ACC112 (cell line): ENCODE results near the gene KSR1.

Experiments used
- H2AFZ ChIP-seq: fragments of 200-600 bp; sonication (generic); one replicate; pipeline ENCODE4 v1.6.0; 2017; ENCODE audit warnings: antibody characterized with exemption, low read length; ENCODE audit not compliant: unreplicated experiment
- H3K27ac ChIP-seq: fragments of 200-600 bp; sonication (generic); 2 replicates; pipeline ENCODE4 v1.5.1; 2014; ENCODE audit warnings: low read depth, mild to moderate bottlenecking, antibody characterized with exemption, low read length, moderate library complexity
- H3K27me3 ChIP-seq: fragments of 200-600 bp; sonication (generic); 2 replicates; pipeline ENCODE4 v1.6.1; 2014; ENCODE audit warnings: mild to moderate bottlenecking, antibody characterized with exemption, low read length, moderate library complexity, mixed read lengths; ENCODE audit not compliant: insufficient read depth
- H3K36me3 ChIP-seq: fragments of 200-600 bp; sonication (generic); 2 replicates; pipeline ENCODE4 v1.6.1; 2016; ENCODE audit warnings: mild to moderate bottlenecking, antibody characterized with exemption, low read length, moderate library complexity, mixed read lengths; ENCODE audit not compliant: insufficient read depth
- H3K4me1 ChIP-seq: fragments of 200-600 bp; sonication (generic); one replicate; pipeline ENCODE4 v1.6.1; 2016; ENCODE audit warnings: low read length, mixed read lengths; ENCODE audit not compliant: insufficient read depth, unreplicated experiment, control insufficient read depth
- H3K4me3 ChIP-seq: fragments of 200-600 bp; sonication (generic); 2 replicates; pipeline ENCODE4 v1.5.1; 2014; ENCODE audit warnings: mild to moderate bottlenecking, low read depth, low read length
- H3K79me2 ChIP-seq: fragments of 200-600 bp; sonication (generic); one replicate; pipeline ENCODE4 v1.6.0; 2016; ENCODE audit warnings: low read length; ENCODE audit not compliant: control insufficient read depth, unreplicated experiment, insufficient read depth

KSR1 gene

GRCh38 chr17:27504188-27504995 is 48.1 kb downstream of the KSR1 start:
- Histone ChIP-seq H3K27ac (no peak overlapping the region), H3K4me3 (no peak overlapping the region), H3K36me3 (no peaks in the 10 kb centered on the region), H3K4me1 (no peaks in the 10 kb centered on the region), H3K79me2 (no peaks in the 10 kb centered on the region), H2AFZ (no peak overlapping the region), H3K27me3 (no peaks in the 10 kb centered on the region)

GRCh38 chr17:27506348-27507218 is 50.3 kb downstream of the KSR1 start:
- Histone ChIP-seq H3K4me1 (no peaks in the 10 kb centered on the region), H3K27me3 (no peaks in the 10 kb centered on the region), H3K4me3 (no peak overlapping the region), H2AFZ (no peak overlapping the region), H3K79me2 (no peaks in the 10 kb centered on the region), H3K36me3 (no peaks in the 10 kb centered on the region), H3K27ac (no peak overlapping the region)

- no peaks in the 10 kb centered on the region for H3K27me3 ChIP-seq
- H3K27ac ChIP-seq, result no peak overlapping the region
- no peak overlapping the region for H2AFZ ChIP-seq
- H3K4me1 ChIP-seq, result no peaks in the 10 kb centered on the region
- H3K4me3 ChIP-seq, result no peak overlapping the region
- no peaks in the 10 kb centered on the region for H3K79me2 ChIP-seq
- H3K36me3 ChIP-seq, result no peaks in the 10 kb centered on the region
These were observed 55.1 kb downstream of the KSR1 start for GRCh38 chr17:27511168-27511883.

- H3K27ac ChIP-seq, result no peak overlapping the region
- H3K4me1 ChIP-seq, result no peaks in the 10 kb centered on the region
- no peaks in the 10 kb centered on the region for H3K27me3 ChIP-seq
- no peaks in the 10 kb centered on the region for H3K36me3 ChIP-seq
- no peak overlapping the region for H2AFZ ChIP-seq
- no peaks in the 10 kb centered on the region for H3K79me2 ChIP-seq
- H3K4me3 ChIP-seq, result no peak overlapping the region
These were observed 55.8 kb downstream of the KSR1 start for GRCh38 chr17:27512031-27512430.

GRCh38 chr17:27512511-27513346 is 56.5 kb downstream of the KSR1 start:
- Histone ChIP-seq H3K27ac (no peak overlapping the region), H3K4me3 (no peak overlapping the region), H3K27me3 (no peaks in the 10 kb centered on the region), H3K4me1 (no peaks in the 10 kb centered on the region), H3K36me3 (no peaks in the 10 kb centered on the region), H3K79me2 (no peaks in the 10 kb centered on the region), H2AFZ (no peak overlapping the region)

- Histone ChIP-seq H3K4me3 (no peak overlapping the region), H2AFZ (no peak overlapping the region), H3K27me3 (no peaks in the 10 kb centered on the region), H3K36me3 (no peaks in the 10 kb centered on the region), H3K27ac (no peak overlapping the region), H3K79me2 (no peaks in the 10 kb centered on the region), H3K4me1 (no peaks in the 10 kb centered on the region)
These were observed 57.6 kb downstream of the KSR1 start for GRCh38 chr17:27513849-27514248.

- Histone ChIP-seq H3K4me3 (no peak overlapping the region), H3K79me2 (no peaks in the 10 kb centered on the region), H3K36me3 (no peaks in the 10 kb centered on the region), H2AFZ (no peak overlapping the region), H3K27ac (no peak overlapping the region), H3K4me1 (no peaks in the 10 kb centered on the region), H3K27me3 (no peaks in the 10 kb centered on the region)
These were observed 58.6 kb downstream of the KSR1 start for GRCh38 chr17:27514595-27515413.

GRCh38 chr17:27518048-27518447 is 61.8 kb downstream of the KSR1 start:
- no peaks in the 10 kb centered on the region for H3K79me2 ChIP-seq
- no peaks in the 10 kb centered on the region for H3K4me1 ChIP-seq
- H3K36me3 ChIP-seq, result no peaks in the 10 kb centered on the region
- H2AFZ ChIP-seq, result no peak overlapping the region
- H3K27ac ChIP-seq, result no peak overlapping the region
- H3K27me3 ChIP-seq, result no peaks in the 10 kb centered on the region
- no peak overlapping the region for H3K4me3 ChIP-seq

GRCh38 chr17:27518545-27519521 is 62.6 kb downstream of the KSR1 start:
- H3K36me3 ChIP-seq, result no peaks in the 10 kb centered on the region
- no peak overlapping the region for H3K27ac ChIP-seq
- H2AFZ ChIP-seq, result no peak overlapping the region
- no peaks in the 10 kb centered on the region for H3K4me1 ChIP-seq
- H3K79me2 ChIP-seq, result no peaks in the 10 kb centered on the region
- H3K4me3 ChIP-seq, result no peak overlapping the region
- no peaks in the 10 kb centered on the region for H3K27me3 ChIP-seq
